HG03135 (cell line): ENCODE results near the gene PTPN14.
"Not testable (repeated sequence)": the region's sequence is repeated elsewhere in the genome, so short reads cannot be mapped to it uniquely, and the experiment has no call there.

Source experiments
- ATAC-seq: cut with Tn5 transposase; IDR thresholded peaks from one replicate; pipeline ENCODE4 v1.9.1; 2021; ENCODE audit warnings: mild to moderate bottlenecking, moderate library complexity; ENCODE audit not compliant: unreplicated experiment

PTPN14 gene

GRCh38 chr1:214551436-214552173 lies at the start of gene PTPN14:
TSS of gene PTPN14 (minus strand) at chr1:214551602. CDS start at chr1:214464803, 86,799 bp downstream.
- no peak for ATAC-seq

- no peak for ATAC-seq
Measured at GRCh38 chr1:214593158-214593557, 41.8 kb upstream of the PTPN14 start.

GRCh38 chr1:214591918-214592317 lies 40.5 kb upstream of the PTPN14 start:
- not testable (repeated sequence) for ATAC-seq

- no peak for ATAC-seq
Measured at GRCh38 chr1:214590696-214591095, 39.3 kb upstream of the PTPN14 start.

- ATAC-seq, result no peak
Measured at GRCh38 chr1:214588963-214589597, 37.7 kb upstream of the PTPN14 start.

- no peak for ATAC-seq
Measured at GRCh38 chr1:214587165-214587564, 35.8 kb upstream of the PTPN14 start.

GRCh38 chr1:214586621-214587020 lies 35.2 kb upstream of the PTPN14 start:
- ATAC-seq, result no peak

GRCh38 chr1:214584805-214585766 lies 33.7 kb upstream of the PTPN14 start:
- ATAC-seq, result no peak

- no peak for ATAC-seq
Measured at GRCh38 chr1:214583824-214584554, 32.6 kb upstream of the PTPN14 start.

- no peak for ATAC-seq
Measured at GRCh38 chr1:214583113-214583512, 31.7 kb upstream of the PTPN14 start.

GRCh38 chr1:214582289-214582891 lies 31.0 kb upstream of the PTPN14 start:
- ATAC-seq, result no peak

- no peak for ATAC-seq
Measured at GRCh38 chr1:214581785-214582184, 30.4 kb upstream of the PTPN14 start.

- no peak for ATAC-seq
Measured at GRCh38 chr1:214579183-214579582, 27.8 kb upstream of the PTPN14 start.

- not testable (repeated sequence) for ATAC-seq
Measured at GRCh38 chr1:214576120-214576519, 24.7 kb upstream of the PTPN14 start.

- ATAC-seq, result no peak
Measured at GRCh38 chr1:214574598-214575411, 23.4 kb upstream of the PTPN14 start.

- no peak for ATAC-seq
Measured at GRCh38 chr1:214573386-214574318, 22.2 kb upstream of the PTPN14 start.

- no peak for ATAC-seq
Measured at GRCh38 chr1:214571281-214571680, 19.9 kb upstream of the PTPN14 start.

GRCh38 chr1:214570442-214570841 lies 19.0 kb upstream of the PTPN14 start:
- no peak for ATAC-seq
